NCI-H1417 treated with DMSO at 0.1 percent for 48 hours (cell line): ENCODE measurements around the gene TTC38.
"Not testable (repeated sequence)": the region's sequence is repeated elsewhere in the genome, so short reads cannot be mapped to it uniquely, and the experiment has no call there.

Experiments used
- DNase-seq: peaks from one replicate; lab custom pipeline; 2025; lab: John Stamatoyannopoulos, UW

The TTC38 gene

DNA sequence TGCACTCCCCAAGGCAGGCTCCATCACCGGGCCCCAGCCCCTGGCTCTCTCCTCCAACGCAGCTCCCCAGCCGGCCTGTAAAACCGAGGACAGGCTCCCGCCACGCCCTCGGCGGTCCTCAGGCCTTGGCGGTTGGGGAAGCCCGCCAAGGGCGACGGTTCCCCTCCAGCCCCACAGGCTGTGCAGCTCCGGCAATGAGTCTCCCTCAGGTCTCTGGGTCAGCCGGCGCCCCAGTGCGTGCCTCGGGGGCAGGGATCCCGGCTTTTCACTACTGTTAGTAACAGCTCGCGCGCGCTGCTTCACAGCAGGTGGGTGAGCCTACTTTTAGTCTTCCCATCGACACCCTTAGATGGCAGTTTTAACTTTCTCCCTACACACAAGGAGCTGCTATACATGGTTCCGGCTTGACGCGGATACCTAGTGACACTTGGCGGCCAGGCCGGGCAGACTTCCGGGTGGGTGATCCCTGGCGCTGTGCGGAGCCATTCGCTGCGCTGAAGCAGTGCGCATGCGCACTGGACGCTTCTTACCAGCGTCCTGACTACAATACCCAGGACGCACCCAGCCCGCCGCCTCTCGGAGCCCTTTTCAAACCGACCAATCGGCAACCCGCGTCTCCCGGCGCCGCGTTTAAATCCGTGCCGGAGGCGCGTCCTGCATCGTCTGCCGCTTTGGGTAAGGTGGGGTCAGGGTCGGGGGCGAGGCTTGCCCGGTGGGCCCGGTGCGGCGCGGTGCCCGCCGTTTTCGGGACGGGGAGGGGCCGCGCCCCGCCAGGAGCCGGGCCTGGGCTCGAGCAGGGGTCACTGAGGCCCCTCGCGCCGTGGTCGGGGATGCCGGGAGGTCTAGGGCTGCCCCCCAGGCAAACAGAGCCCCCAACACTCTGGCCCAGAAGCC is 28.7 kb downstream of the TTC38 start, which contains the start of gene GTSE1:
Gene GTSE1 (plus strand): TSS at position 614 of the 894 bp plus-strand sequence. CDS start 531 bp downstream, outside the sequence.
- peak; percentile 61 for DNase-seq

DNA sequence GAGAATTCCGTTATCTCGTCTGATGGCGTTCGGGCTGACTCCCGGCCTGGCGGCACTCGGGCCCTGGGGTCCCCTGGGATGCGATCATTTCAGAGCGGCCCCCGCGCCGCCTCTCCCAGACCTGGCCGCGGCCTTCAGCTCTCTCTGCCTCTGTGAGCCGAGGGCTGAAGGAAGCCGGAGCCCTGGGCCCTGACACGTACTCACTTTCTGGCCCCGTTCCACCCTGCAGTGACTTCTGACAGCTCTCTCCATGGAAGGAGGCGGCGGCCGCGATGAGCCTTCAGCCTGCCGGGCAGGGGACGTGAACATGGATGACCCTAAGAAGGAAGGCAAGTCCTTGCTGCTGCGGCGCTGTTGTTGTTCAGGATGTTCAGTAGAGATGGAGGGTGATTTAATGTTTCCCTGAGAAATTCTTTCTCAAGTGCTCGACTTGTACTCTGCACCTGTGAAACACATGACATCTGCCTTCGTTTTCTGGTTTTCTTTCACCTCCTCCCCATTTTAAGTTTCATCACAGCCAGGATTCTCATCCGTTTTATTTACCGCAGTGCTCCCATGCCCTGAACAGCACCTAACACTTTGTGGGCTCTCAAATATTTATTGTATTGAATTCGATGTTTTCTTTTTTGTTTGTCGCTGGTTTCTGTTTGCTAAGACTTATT is 29.5 kb downstream of the TTC38 start:
- no peak for DNase-seq

GRCh38 chr22:46299101-46299500 is 31.3 kb downstream of the TTC38 start:
- no peak for DNase-seq

GRCh38 chr22:46300491-46300890 is 32.7 kb downstream of the TTC38 start:
- no peak for DNase-seq

GRCh38 chr22:46303347-46303965 is 35.6 kb downstream of the TTC38 start:
- no peak for DNase-seq

- DNase-seq: no peak
Measured at GRCh38 chr22:46308283-46308988, 40.6 kb downstream of the TTC38 start.

- no peak for DNase-seq
Measured at GRCh38 chr22:46309526-46310085, 41.8 kb downstream of the TTC38 start.

DNA sequence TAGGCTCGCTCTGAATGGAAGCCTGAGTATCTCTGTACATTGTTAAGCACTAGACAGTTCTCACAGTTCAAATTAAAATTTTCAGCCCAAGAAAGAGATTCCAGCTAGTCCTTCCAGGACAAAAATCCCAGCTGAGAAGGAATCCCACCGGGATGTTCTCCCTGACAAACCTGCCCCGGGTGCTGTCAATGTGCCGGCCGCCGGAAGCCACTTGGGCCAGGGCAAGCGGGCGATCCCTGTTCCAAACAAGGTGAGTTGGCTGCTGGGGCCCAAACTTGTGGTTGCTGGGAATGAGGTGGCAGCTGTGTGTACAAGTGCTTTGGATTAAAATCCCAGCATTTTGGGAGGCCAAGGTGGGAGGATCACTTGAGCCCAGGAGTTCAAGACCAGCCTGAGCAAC is 44.2 kb downstream of the TTC38 start:
- DNase-seq: no peak

DNA sequence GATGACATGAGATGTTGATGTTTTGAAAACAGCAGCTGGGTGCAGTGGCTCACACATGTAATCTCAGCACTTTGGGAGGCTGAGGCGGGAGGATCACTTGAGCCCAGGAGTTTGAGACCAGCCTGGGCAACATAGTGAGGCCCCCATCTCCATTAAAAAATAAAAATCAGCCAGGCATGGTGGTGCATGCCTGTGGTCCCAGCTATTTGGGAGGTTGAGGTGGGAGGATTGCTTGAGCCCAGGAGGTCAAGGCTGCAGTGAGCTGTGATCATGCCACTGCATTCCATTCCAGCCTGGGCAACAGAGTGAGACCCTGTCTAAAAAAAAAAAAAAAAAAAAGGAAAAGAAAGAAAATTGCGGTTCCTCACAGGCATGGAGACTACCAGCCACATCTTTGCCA is 45.0 kb downstream of the TTC38 start:
- not testable (repeated sequence) for DNase-seq

DNA sequence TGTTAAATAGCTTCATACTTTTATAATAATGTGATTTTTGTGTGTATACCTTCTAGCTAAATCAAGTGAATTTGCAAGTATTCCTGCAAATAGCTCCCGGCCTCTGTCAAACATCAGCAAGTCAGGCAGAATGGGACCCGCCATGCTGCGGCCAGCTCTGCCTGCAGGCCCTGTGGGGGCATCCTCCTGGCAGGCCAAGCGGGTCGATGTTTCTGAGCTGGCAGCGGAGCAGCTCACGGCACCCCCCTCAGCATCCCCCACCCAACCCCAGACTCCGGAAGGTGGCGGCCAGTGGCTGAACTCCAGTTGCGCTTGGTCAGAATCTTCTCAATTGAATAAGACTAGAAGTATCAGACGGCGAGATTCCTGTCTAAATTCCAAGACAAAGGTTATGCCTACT is 48.2 kb downstream of the TTC38 start:
- DNase-seq: no peak

GRCh38 chr22:46317646-46318045 is 49.8 kb downstream of the TTC38 start:
- no peak for DNase-seq

DNA sequence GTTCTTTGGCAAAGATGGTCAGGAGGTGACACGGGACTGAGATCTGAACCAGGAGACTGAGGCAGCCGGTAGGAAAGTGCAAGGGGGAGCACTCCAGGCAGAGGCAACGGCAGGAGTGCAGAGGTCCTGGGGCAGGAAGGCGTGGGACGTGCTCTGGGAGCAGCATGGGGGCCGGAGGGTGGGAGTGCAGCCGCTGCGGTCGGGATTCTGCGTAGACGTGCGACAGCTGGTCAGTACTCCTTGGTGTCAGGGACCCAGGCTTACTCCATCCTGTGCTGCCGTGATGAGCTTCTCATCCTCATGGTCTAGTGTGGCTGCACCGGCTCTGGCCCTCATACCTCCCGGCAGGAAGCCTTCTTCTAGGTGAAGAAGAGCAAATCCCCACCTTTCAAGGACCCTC is 50.8 kb downstream of the TTC38 start:
- no peak for DNase-seq

GRCh38 chr22:46319319-46319718 is 51.5 kb downstream of the TTC38 start:
- no peak for DNase-seq

DNA sequence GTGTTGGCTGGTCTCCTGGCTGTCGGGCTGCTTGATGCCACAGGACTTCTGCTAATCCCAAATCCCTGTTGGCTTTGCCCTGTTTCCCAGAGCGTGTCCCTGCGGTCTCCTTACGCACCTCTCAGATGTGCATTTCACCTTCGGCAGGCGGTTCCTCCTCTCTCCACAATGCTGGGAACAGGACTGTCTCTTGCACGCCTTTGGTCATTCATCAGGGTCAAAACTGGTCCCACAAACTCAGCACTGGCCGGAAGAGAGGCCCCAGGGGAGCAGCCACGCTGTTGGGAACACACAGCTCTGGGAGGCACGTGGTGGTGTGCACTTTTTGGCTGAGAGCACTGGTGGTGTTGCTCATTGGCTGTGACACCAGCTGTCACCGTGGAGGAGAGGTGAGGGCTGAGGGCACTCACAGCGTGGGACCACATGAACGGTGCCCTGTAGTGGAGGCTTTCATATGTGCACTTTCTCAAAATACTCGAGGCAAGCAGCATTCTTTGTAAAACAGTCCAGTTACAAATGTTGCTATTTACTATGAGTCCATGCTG is 52.4 kb downstream of the TTC38 start:
- no peak for DNase-seq

GRCh38 chr22:46320716-46321386 is 53.0 kb downstream of the TTC38 start:
- no peak for DNase-seq

DNA sequence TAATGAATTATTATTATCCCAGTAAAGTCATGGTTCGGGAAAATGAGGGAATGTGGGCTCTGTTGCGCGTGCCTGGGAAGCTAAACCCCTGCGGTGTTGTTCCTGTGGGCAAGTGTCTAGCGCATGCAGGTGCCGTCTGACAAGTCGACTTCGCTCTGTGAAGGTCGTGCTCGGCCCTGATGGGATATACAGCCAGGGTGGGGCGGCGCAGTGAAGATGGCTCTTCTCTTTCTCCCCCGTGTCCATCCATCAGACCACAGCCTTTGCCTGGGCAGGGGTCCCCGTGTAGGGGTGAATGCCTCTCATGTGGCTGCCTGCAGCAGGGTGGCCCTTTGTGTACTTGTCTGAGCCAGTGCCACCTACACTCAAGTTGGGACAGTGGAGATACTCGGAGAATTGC is 54.9 kb downstream of the TTC38 start:
- DNase-seq: no peak

DNA sequence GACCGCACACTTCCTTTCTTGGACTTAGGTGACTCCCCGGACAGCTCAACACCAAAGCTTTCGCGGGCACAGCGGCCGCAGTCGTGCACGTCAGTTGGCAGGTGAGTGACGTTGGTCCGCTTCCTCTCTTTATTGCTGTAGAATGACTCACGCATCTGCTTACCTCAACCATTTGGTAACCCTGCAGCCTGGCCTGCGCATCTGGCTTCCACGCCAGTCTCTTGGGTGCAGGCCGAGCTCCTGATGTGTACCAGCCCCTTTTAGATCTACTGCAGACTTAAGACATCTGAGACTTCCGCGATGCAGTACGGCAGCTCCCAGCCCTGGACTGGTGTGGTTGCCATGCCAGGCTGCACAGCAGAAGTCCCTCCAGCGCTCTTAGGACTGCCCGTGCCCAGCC is 55.4 kb downstream of the TTC38 start:
- DNase-seq: no peak

- no peak for DNase-seq
Measured at GRCh38 chr22:46326066-46326680, 58.4 kb downstream of the TTC38 start.

DNA sequence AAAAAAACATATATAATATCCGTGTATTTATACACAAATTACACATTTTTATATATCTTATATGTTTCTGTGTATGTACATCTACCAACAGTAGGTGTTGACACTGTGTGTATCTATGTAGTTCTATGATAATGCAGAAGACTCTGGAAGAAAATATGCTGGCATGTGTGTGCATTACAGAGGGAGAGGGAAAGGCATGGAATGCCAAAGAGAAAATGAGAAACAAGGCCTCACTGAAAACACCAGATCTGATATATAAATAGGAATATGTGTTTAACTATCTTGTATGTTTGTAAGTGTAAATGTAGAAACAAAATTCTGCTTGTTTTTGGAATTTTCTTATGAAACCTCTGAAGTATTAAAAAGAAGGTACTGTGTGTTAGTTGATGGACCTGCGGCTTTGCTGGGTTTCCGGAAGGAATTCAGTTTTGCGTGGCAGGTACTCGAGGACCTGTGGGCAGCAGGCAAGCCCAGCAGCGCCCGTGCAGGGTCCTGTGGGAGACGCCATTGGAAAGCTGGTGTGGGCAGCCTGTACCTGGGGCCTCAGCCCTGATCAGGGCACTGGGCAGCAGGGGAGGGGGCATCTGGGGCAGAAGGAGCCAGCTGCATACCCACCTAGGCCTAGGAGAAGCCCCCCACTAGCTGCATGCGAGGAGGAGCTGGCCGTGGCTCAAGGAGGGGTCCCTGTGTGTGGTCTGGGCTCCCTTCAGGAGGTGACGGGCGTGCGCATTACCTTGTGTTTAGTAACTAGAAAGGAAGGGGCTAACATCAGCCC is 60.1 kb downstream of the TTC38 start:
- no peak for DNase-seq

GRCh38 chr22:46328797-46329196 is 61.0 kb downstream of the TTC38 start:
- no peak for DNase-seq
